ENCODE measurements around the gene ZNF652.
"Not testable (repeated sequence)": the region's sequence is repeated elsewhere in the genome, so short reads cannot be mapped to it uniquely, and the experiment has no call there.

ZNF652 gene

DNA sequence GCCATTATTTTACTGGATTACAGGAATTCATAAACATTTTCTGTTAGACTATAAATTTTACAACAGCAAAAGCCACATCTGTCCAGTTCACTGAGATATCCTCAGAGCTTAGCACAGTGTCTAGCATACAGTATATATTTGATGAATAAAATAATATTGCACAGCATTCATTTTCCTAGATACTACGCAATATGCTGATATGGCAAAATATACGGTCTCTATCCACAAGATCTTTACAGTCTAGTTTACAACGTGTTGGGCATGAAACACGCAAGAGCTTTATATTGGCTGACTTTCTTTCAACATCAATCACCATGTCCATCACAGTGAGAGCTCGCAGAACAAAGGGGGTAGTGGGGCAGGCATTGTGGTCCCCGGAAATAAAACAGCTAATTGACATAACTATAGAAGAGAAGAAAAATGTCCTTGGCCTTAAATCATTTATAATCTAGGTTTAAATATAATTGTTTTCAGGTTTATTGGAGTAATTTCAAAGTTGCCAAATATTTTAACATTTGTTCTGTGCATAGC, 43.5 kb downstream of the ZNF652 start:
- no peak for DNase-seq (ENCODE audit: insufficient read length, low spot score)
- FAIRE-seq = no peak

DNA sequence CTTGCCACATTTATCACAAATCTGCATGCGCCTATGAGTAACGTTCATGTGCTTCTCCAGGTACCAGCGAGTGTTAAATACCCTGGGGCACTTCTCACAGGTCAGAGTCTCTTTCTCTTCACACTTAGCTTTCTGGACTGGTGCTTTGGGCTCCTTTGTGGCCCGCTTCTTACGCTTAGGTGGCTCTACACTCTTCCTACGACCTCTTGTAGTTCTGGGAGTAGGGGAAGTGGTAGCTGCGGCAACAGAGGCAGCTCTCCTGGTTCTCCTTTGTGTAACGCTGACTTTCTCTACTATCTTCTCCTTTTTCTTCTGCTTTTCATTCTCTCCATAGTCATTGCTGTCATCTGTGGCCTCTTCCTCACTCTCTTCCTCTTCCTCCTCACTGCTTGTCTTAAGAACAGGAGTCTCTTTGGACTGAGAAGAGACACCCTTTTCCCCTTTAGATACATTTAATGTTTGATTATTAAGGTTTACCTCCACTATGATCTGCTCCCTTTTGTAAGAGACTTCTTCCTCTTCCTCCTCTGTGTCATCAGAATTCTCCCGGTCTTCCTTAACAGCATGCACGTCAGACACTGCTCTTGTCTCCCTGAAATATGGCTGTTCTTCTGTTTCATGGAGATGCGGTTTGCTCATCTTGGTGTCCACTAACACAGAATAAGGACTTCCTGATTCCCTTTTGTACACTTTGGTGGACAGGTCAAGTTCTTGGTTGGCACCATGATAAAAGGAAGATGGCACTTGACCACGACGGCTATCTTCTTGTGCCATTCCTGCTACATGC, 45.0 kb downstream of the ZNF652 start:
- FAIRE-seq (no peak), DNase-seq (ENCODE audit: insufficient read length, low spot score) (no peak)

DNA sequence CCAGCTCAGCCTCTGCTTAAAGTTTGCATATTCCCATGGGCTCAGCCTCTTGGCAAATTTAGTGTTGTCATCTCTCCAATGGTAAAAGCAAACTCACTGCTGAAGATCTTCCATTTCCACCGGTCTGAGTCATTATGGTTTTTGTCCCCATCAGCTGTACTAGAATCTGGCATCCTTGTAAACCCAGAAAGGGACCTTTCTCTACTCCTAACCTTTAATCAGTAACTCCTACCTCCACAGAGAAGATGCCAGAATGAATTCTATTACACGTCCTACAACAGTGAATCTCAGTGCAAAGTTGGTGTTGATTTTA, 45.8 kb downstream of the ZNF652 start:
- DNase-seq (ENCODE audit: insufficient read length, low spot score) = no peak
- FAIRE-seq = no peak

GRCh38 chr17:49315551-49316257, 46.3 kb downstream of the ZNF652 start:
- FAIRE-seq = peak; percentile 67
- peak; percentile 95 for DNase-seq (ENCODE audit: insufficient read length, low spot score)

GRCh38 chr17:49312722-49313121, 49.3 kb downstream of the ZNF652 start:
- DNase-seq (ENCODE audit: insufficient read length, low spot score) = no peak
- FAIRE-seq = no peak

DNA sequence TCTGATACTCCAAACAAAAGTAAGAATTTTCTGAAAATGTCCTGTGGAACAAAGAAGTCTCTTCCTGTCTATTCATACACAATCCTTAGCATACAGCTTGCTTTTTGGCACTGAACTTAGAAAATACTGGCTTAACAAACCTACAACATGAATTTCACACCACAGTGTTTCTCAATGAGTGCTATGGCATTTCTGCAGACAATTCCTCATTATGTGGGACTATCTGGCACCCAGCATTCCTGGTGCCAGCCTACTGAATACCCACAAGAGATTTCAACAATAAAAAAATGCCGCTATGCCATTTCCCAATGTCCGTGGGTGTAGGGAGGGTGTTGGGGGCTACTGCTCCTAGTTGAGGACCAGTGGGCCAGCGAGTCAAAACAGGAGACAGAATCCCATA, 62.1 kb downstream of the ZNF652 start:
- DNase-seq (ENCODE audit: insufficient read length, low spot score) (no peak), FAIRE-seq (no peak)

GRCh38 chr17:49298371-49298976, 63.6 kb downstream of the ZNF652 start:
- FAIRE-seq (no peak), DNase-seq (ENCODE audit: insufficient read length, low spot score) (no peak)

DNA sequence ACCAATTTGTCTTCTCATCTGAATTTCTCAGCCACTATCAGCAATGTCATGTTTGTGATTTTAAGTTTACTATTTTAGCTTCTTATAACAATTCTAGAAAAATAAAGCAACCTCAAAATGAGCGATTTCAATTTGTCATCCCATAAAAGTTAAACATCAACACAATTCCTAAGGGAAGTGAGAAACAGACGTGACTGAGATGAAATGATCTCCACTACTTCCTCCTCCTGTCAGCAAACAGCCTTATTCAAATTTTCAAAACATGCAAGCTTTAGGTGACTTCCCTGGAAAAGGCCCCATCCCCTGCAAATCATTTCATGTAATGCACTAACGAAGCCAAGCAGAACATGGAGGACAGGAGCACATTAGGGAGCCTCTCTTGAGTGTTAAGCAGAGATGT, 64.9 kb downstream of the ZNF652 start:
- DNase-seq (ENCODE audit: insufficient read length, low spot score) (no peak), FAIRE-seq (no peak)

DNA sequence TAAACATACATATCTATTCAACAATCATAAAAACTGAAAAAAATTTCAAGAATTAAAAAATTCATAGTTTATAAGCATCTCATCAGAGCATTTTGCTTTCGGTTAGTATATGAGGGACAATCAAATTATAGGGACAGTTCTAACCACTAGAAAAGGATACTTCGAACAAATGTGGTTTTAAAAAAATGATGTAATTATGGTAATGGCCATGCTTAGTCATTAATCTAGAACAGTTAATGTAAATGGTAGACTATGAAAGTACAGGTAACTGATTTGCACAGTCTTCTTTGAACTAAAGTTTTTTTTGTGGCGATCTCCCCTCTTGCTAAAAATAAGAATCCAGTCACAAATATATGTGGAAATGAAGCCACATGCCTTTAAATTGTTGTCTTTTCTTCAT, 67.9 kb downstream of the ZNF652 start:
- FAIRE-seq = no peak
- no peak for DNase-seq (ENCODE audit: insufficient read length, low spot score)

DNA sequence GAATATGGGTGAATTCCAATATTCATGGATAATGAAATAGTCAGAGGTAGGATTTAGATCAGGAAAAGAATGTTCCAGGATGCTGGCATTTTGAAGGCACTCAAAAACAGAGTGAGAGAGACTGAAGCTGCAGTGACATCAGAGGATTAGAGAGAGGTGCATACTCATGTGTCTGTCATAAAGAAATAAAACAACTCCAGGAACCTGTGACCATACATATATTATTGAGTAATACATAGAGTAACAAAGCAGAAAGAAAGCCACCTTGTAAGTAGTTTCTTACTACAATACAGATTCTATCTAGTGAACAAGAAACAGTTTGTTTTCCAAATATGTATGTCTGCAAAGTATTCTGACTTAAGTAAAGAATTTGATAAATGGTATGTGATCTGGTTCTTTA, 69.1 kb downstream of the ZNF652 start:
- DNase-seq (ENCODE audit: insufficient read length, low spot score) (no peak), FAIRE-seq (no peak)

GRCh38 chr17:49291929-49292328, 70.1 kb downstream of the ZNF652 start:
- DNase-seq (ENCODE audit: insufficient read length, low spot score) (no peak), FAIRE-seq (no peak)

- peak; percentile 65 for DNase-seq (ENCODE audit: insufficient read length, low spot score)
Observed at GRCh38 chr17:49290690-49291359, 71.2 kb downstream of the ZNF652 start.

DNA sequence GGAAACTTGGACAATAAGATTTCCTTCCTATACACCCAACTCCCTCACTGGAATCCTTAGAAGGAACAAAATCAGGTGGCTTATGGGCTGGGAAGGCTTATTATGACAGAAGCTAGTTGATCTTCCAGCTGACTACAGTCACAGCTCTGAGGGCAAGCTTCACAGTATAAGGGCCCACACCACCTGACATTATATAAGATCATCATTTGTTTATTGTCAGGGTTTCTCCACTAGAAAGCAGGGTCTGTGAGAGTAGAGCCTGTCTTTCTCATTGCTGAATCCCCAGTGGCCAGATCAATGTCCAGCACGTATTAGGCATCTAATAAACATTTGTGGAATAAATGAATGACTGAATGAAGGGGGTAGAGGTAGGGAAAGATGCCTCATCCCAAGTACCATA, 73.7 kb downstream of the ZNF652 start:
- no peak for FAIRE-seq
- no peak for DNase-seq (ENCODE audit: insufficient read length, low spot score)

More at GRCh38 chr17:49290690-49291359, 71.2 kb downstream of the ZNF652 start:
- no peak for FAIRE-seq

DNA sequence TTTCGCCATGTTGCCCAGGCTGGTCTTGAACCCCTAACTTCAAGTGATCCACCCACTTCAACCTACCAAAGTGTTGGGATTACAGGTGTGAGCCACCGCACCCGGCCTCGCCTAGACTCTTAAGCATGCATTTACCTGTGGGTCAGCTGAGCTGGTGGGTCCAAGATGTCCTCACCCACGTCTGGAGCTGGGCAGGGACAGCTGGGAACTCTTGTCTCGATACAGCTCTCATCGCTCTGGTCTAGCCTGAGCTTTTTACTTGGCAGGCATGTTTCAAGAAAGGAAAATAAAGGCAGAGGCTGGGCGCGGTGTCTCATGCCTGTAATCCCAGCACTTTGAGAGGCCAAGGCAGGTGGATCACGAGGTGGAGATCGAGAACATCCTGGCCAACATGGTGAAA, 74.6 kb downstream of the ZNF652 start:
- DNase-seq (ENCODE audit: insufficient read length, low spot score) (no peak), FAIRE-seq (no peak)

GRCh38 chr17:49286261-49286973, 75.6 kb downstream of the ZNF652 start:
- not testable (repeated sequence) for FAIRE-seq; DNase-seq (ENCODE audit: insufficient read length, low spot score)

DNA sequence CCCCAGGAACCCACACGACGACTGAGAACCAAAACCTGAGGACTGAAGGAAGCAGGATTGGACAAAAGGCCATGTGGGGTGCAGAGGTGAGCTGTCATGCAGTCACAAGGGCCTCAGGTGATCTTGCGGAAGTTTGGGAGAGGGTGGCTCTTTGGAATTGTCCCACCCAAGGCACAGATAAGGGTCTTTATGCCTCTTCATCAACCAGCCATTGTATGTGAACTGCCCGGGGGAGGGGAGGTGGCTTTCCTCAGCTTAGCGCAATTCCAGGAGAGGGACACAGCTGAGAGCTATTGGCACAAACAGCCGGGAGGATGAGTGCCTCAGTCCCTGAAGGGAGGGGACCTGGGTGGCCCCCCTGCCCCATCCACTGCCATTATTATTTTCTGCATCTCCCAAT, 76.3 kb downstream of the ZNF652 start:
- FAIRE-seq (no peak), DNase-seq (ENCODE audit: insufficient read length, low spot score) (no peak)

DNA sequence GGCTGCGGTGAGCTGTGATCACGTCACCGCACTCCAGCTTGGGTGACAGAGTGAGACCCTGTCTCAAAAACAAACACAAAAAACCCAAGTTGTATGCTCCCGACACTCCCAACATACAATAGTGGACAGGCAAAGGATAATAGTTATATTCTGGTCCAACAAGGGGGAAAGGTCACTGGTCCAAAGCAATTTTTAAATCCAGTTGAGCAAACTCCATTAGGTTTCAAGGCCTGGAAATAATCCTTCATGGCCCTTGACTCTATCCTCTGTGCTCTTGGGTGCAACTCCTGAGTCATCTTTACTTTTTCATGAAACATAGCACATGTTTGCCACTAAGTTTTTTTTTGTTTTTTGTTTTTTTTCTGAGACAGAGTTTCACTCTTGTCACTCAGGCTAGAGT, 81.1 kb downstream of the ZNF652 start:
- no peak for FAIRE-seq
- DNase-seq (ENCODE audit: insufficient read length, low spot score) = no peak

GRCh38 chr17:49280061-49280460, 82.0 kb downstream of the ZNF652 start:
- DNase-seq (ENCODE audit: insufficient read length, low spot score) = no peak
- no peak for FAIRE-seq

GRCh38 chr17:49279263-49280015, 82.6 kb downstream of the ZNF652 start:
- not testable (repeated sequence) for DNase-seq (ENCODE audit: insufficient read length, low spot score); FAIRE-seq

GRCh38 chr17:49278076-49278475, 84.0 kb downstream of the ZNF652 start:
- DNase-seq (ENCODE audit: insufficient read length, low spot score) (no peak), FAIRE-seq (no peak)
